Breast epithelium (tissue), 3 donors: ENCODE measurements around the gene GABRB3.

Experiments
- POLR2A ChIP-seq: fragments of 450-650 bp; IDR thresholded peaks from one replicate; pipeline ENCODE4 v1.6.1; 2016; ENCODE audit warnings: antibody characterized with exemption, mild to moderate bottlenecking, moderate library complexity
- TF ChIP-seq, protein P1 (sequence below), 3 donors: fragments of 450-650 bp; IDR thresholded peaks; one replicate each; pipeline ENCODE4 v1.5.1; 2016 to 2017; ENCODE audit warnings: antibody characterized with exemption in 3 of 3, mild to moderate bottlenecking in 3 of 3, moderate library complexity in 3 of 3

DNA sequence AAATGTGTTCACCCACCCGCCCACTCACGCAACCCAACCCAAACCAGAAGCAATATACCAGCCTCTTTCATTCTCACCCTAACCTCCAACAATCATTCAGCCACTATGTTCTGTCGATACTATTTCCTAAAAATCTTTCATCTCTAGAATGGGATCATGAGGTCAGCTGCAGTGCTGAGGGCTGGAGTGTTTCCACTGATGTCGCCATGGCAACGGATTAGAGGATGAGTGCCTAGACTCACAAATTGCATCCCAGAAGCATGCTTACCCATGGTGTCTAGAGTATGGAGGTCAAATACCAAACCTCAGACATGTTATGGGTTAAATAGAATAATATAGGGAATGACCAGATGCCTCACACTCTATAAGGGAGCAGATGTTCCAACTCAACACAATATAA, 138.5 kb downstream of the GABRB3 start:
- TF ChIP-seq POLR2A: no peak
- TF ChIP-seq, protein P1, sequence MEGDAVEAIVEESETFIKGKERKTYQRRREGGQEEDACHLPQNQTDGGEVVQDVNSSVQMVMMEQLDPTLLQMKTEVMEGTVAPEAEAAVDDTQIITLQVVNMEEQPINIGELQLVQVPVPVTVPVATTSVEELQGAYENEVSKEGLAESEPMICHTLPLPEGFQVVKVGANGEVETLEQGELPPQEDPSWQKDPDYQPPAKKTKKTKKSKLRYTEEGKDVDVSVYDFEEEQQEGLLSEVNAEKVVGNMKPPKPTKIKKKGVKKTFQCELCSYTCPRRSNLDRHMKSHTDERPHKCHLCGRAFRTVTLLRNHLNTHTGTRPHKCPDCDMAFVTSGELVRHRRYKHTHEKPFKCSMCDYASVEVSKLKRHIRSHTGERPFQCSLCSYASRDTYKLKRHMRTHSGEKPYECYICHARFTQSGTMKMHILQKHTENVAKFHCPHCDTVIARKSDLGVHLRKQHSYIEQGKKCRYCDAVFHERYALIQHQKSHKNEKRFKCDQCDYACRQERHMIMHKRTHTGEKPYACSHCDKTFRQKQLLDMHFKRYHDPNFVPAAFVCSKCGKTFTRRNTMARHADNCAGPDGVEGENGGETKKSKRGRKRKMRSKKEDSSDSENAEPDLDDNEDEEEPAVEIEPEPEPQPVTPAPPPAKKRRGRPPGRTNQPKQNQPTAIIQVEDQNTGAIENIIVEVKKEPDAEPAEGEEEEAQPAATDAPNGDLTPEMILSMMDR (IDR thresholded peaks at IDR 0.05): no peak
